Measurements from ENCODE around the gene CCR6. TPM values are rescaled to one million over a fixed set of nuclear protein-coding genes. Genes with fewer than 3 reads are reported as not detected.

The CCR6 gene
- total RNA-seq, 6 experiments from 2014 or later, result 0.06 to 0.58 (median 0.12) TPM; not detected in 3

Other genes starting within 250 kb of the CCR6 start
- 10 to 100 TPM; 21.7 to 48.4 (median 30.8) TPM for gene RNASET2, start 166.5 kb upstream of the CCR6 start, total RNA-seq
- 10 to 100 TPM; 11.7 to 23.5 (median 19.7) TPM for gene CEP43, start 123.7 kb upstream of the CCR6 start, total RNA-seq
- gene GPR31, start 34.9 kb downstream of the CCR6 start, total RNA-seq, result not detected
- gene UNC93A, start 168.2 kb downstream of the CCR6 start, total RNA-seq, result 10 to 100 TPM in 1 of 6 experiments, 1 to 10 TPM in 5; 1.4 to 15.8 (median 4.9) TPM
- gene TTLL2, start 202.0 kb downstream of the CCR6 start, total RNA-seq, result not detected